Smooth muscle cell (in vitro differentiated cells): Measurements from ENCODE around the gene HTR2A. TPM values are rescaled to one million over a fixed set of nuclear protein-coding genes. Genes with fewer than 3 reads are reported as not detected.

Source experiments
- DNase-seq: peaks from one replicate; lab custom pipeline; 2025; ENCODE audit not compliant: unreplicated experiment; lab: John Stamatoyannopoulos, UW
- H2AFZ ChIP-seq: fragments of 200-600 bp; sonication (generic); 2 replicates; pipeline ENCODE4 v1.6.0; 2016; ENCODE audit warnings: antibody characterized with exemption, low read depth, mild to moderate bottlenecking
- H3F3A ChIP-seq: fragments of 200-600 bp; sonication (generic); 2 replicates; pipeline ENCODE4 v1.6.0; 2017; ENCODE audit warnings: antibody characterized with exemption, low read depth
- H3K27ac ChIP-seq: fragments of 200-600 bp; sonication (generic); 2 replicates; pipeline ENCODE4 v1.5.1; 2016; ENCODE audit warnings: low read depth, mild to moderate bottlenecking
- H3K27me3 ChIP-seq: fragments of 200-600 bp; sonication (generic); 2 replicates; pipeline ENCODE4 v1.6.1; 2016; ENCODE audit warnings: low read depth, mild to moderate bottlenecking
- H3K36me3 ChIP-seq: fragments of 200-600 bp; sonication (generic); 2 replicates; pipeline ENCODE4 v1.5.1; 2016; ENCODE audit warnings: low read depth
- H3K4me1 ChIP-seq: fragments of 200-600 bp; sonication (generic); 2 replicates; pipeline ENCODE4 v1.5.1; 2016; ENCODE audit warnings: low read depth
- H3K4me2 ChIP-seq: fragments of 200-600 bp; sonication (generic); 2 replicates; pipeline ENCODE4 v1.6.0; 2016; ENCODE audit warnings: mild to moderate bottlenecking
- H3K4me3 ChIP-seq: fragments of 200-600 bp; sonication (generic); 2 replicates; pipeline ENCODE4 v1.5.1; 2016; ENCODE audit warnings: mild to moderate bottlenecking
- H3K79me2 ChIP-seq: fragments of 200-600 bp; sonication (generic); 2 replicates; pipeline ENCODE4 v1.6.0; 2016; ENCODE audit warnings: low read depth, mild to moderate bottlenecking
- H3K9ac ChIP-seq: fragments of 200-600 bp; sonication (generic); 2 replicates; pipeline ENCODE4 v1.6.0; 2016; ENCODE audit warnings: low read depth
- H3K9me3 ChIP-seq: fragments of 200-600 bp; sonication (generic); replicated peaks from 2 replicates; pipeline ENCODE4 v1.5.1; 2016; ENCODE audit warnings: low read depth
- H4K20me1 ChIP-seq: fragments of 200-600 bp; sonication (generic); 2 replicates; pipeline ENCODE4 v1.6.0; 2016; ENCODE audit warnings: low read depth
- WGBS: methylation state at CpG from one replicate; pipeline ENCODE4 v1.1.7; 2016; ENCODE audit warnings: low lambda C conversion rate; 5-methylcytosine and 5-hydroxymethylcytosine counted together
- polyA plus RNA-seq: library from polyadenylated mRNA; unstranded; fragments of >200 nt; fragmentation: Nextera tagmentation; extraction: Ambion mirVana; gene quantifications from 2 replicates; pipeline ENCODE4 v1.2.1, GENCODE V29; 2016
- total RNA-seq: library from RNA; depleted of rRNA; stranded (reverse); fragments of >200 nt; gene quantifications from 2 replicates; pipeline ENCODE4 v1.2.3, GENCODE V29; 2014
- TF ChIP-seq, protein P1 (sequence below): fragments of 200-600 bp; sonication (generic); IDR thresholded peaks from 2 replicates; pipeline ENCODE4 v1.5.1; 2017; ENCODE audit warnings: borderline replicate concordance, mild to moderate bottlenecking, antibody characterized with exemption; ENCODE audit not compliant: insufficient read depth, poor library complexity, severe bottlenecking

Gene HTR2A
- total and polyA plus RNA-seq, 2 experiments from 2014 or later, result 2.8 to 2.9 TPM

DNA sequence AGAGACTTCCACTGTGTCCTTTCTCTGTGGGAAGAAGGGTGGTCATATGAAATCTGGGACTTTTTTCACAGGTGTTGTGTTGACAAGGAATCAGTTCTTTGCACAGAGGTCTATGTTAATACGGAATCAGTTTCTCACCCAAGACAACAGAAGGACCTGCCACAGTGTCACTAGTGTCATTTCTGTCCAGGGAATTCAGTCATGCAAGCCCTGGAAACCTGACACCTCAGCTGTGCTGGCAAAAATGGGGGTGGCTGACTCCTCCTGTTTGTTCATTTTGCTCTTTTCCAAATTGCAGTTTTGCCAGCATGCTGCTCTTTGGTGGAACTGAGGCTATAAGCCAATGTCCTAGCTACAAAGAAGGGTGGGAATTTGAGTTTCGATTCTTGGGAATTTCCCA is 50.1 kb downstream of the HTR2A start:
- Histone ChIP-seq H3K27ac (no peak overlapping the region), H3K4me1 (no peaks in the 10 kb centered on the region), H3K4me2 (no peak overlapping the region), H3K27me3 (no peaks in the 10 kb centered on the region), H3K4me3 (no peak overlapping the region), H3K36me3 (no peaks in the 10 kb centered on the region), H3F3A (no peaks in the 10 kb centered on the region), H4K20me1 (no peaks in the 10 kb centered on the region), H3K9me3 (no peaks in the 10 kb centered on the region), H2AFZ (no peak overlapping the region), H3K79me2 (no peaks in the 10 kb centered on the region), H3K9ac (no peak overlapping the region)
- DNase-seq, result no peak
- TF ChIP-seq, protein P1, sequence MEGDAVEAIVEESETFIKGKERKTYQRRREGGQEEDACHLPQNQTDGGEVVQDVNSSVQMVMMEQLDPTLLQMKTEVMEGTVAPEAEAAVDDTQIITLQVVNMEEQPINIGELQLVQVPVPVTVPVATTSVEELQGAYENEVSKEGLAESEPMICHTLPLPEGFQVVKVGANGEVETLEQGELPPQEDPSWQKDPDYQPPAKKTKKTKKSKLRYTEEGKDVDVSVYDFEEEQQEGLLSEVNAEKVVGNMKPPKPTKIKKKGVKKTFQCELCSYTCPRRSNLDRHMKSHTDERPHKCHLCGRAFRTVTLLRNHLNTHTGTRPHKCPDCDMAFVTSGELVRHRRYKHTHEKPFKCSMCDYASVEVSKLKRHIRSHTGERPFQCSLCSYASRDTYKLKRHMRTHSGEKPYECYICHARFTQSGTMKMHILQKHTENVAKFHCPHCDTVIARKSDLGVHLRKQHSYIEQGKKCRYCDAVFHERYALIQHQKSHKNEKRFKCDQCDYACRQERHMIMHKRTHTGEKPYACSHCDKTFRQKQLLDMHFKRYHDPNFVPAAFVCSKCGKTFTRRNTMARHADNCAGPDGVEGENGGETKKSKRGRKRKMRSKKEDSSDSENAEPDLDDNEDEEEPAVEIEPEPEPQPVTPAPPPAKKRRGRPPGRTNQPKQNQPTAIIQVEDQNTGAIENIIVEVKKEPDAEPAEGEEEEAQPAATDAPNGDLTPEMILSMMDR, result no peak
- WGBS, result 73% methylated on average over 2 of the region's 2 CpGs

DNA sequence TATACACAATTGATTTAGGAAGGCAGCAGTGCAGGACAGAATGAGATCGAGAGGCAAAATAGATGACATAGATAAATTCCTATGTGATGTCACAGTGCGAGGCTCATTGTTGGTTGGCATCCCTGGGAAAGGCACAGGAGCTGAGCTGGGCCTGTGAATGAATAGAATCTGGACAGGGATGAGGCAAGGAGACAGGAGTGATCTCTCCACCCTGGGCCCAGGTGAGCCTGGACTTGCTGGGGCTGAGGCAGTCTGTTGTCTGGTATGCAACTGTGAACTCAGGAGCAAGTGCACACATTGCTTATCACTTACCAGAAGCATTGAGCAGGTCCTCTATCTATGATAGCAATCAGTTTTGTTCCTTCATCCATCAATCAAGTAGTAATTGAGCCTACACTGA is 51.7 kb downstream of the HTR2A start:
- Histone ChIP-seq H3K79me2 (no peaks in the 10 kb centered on the region), H3K4me3 (no peak overlapping the region), H3K27me3 (no peaks in the 10 kb centered on the region), H4K20me1 (no peaks in the 10 kb centered on the region), H3K9me3 (no peaks in the 10 kb centered on the region), H3K9ac (no peak overlapping the region), H3K4me1 (no peaks in the 10 kb centered on the region), H3K27ac (no peak overlapping the region), H2AFZ (no peak overlapping the region), H3F3A (no peaks in the 10 kb centered on the region), H3K36me3 (no peaks in the 10 kb centered on the region), H3K4me2 (no peak overlapping the region)
- TF ChIP-seq, protein P1, result no peak
- no peak for DNase-seq
- 92% methylated on average over 2 of the region's 2 CpGs for WGBS

DNA sequence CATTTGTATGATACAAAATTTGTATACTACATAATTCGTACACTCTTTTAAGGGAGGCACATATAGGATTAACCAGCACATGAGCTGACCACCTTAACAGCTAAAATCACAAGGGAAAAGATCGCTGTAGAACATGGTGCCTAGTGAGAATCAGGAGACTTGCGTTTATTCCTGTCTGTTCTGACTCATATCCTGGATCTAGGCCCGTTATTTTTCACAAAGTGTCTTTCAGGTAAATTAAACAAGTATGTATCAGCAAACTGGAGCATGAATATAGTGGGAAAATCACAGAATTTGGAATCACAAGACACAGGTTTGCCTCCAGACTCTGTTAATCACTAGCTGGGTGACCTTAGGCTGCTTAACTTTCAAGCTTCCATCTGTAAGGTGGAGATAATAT is 52.4 kb downstream of the HTR2A start:
- 62% methylated on average over 4 of the region's 4 CpGs for WGBS
- H3K27ac ChIP-seq, result no peak overlapping the region
- no peak overlapping the region for H2AFZ ChIP-seq
- no peaks in the 10 kb centered on the region for H3K79me2 ChIP-seq
- no peak overlapping the region for H3K9ac ChIP-seq
- H3K4me2 ChIP-seq, result no peak overlapping the region
- no peaks in the 10 kb centered on the region for H3K36me3 ChIP-seq
- no peak for DNase-seq
- H3F3A ChIP-seq, result no peaks in the 10 kb centered on the region
- H3K4me1 ChIP-seq, result no peaks in the 10 kb centered on the region
- TF ChIP-seq, protein P1, result no peak
- H3K9me3 ChIP-seq, result no peaks in the 10 kb centered on the region
- no peak overlapping the region for H3K4me3 ChIP-seq
- H3K27me3 ChIP-seq, result no peaks in the 10 kb centered on the region
- no peaks in the 10 kb centered on the region for H4K20me1 ChIP-seq

DNA sequence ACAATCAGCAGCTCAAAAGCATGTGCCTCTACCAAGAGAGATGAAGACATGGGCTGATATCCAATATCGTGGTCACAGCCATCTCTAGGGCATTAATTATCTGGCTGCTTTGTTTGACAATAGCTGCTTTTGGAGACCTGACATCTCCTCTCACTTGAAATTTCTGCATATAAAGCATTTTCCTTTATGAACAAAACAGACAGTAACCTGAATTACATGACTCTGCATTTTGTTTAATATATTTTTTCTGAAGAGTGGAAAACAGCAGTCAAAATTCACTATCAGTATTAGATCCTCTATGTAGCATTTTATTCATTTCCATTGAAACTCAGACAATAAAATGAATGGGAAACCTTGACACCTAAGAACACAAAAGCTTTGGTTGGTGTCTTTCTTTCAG is 57.5 kb downstream of the HTR2A start:
- Histone ChIP-seq H3K79me2 (no peaks in the 10 kb centered on the region), H4K20me1 (no peaks in the 10 kb centered on the region), H3K4me1 (no peaks in the 10 kb centered on the region), H2AFZ (no peak overlapping the region), H3K9me3 (no peaks in the 10 kb centered on the region), H3K4me2 (no peak overlapping the region), H3K4me3 (no peak overlapping the region), H3K27ac (no peak overlapping the region), H3K36me3 (no peaks in the 10 kb centered on the region), H3F3A (no peaks in the 10 kb centered on the region), H3K9ac (no peak overlapping the region), H3K27me3 (no peaks in the 10 kb centered on the region)
- TF ChIP-seq, protein P1, result no peak
- no peak for DNase-seq
- 87% methylated on average over 1 of the region's 1 CpG for WGBS
